Stimulated activated CD4-positive, alpha-beta T cell treated with anti-CD3 and anti-CD28 coated beads, Interleukin-4, amount 100 ng/mL, for 1 hour (primary cell): Measurements from ENCODE around the gene RRH.
"Not testable (repeated sequence)": the region's sequence is repeated elsewhere in the genome, so short reads cannot be mapped to it uniquely, and the experiment has no call there.

Experiments
- DNase-seq: peaks from one replicate; pipeline ENCODE4 v3.0.0-alpha.2; 2020

The RRH gene, protein sequence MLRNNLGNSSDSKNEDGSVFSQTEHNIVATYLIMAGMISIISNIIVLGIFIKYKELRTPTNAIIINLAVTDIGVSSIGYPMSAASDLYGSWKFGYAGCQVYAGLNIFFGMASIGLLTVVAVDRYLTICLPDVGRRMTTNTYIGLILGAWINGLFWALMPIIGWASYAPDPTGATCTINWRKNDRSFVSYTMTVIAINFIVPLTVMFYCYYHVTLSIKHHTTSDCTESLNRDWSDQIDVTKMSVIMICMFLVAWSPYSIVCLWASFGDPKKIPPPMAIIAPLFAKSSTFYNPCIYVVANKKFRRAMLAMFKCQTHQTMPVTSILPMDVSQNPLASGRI

DNA sequence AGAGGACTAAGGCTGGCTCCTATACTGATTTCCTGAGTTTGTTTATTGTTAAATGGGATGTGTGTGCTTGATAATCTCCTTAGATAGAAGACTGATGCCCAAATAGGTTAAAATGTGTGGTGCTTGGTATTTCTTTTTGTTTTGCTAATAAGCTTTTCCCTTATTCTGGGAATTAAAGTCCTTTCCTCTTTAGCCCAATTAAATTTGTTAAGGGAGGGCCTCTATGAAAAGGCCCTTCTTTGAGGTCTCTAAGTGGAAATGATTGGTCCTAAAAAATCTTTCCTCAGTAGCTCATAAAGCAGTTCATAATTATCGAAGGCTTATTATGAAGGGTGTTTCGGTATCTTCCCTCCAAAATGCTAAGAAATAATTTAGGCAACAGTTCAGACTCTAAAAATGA is at the start of gene RRH:
TSS of gene RRH (plus strand) at position 301 of the 400 bp plus-strand sequence. CDS start at position 357, 56 bp downstream.
- DNase-seq: no peak

DNA sequence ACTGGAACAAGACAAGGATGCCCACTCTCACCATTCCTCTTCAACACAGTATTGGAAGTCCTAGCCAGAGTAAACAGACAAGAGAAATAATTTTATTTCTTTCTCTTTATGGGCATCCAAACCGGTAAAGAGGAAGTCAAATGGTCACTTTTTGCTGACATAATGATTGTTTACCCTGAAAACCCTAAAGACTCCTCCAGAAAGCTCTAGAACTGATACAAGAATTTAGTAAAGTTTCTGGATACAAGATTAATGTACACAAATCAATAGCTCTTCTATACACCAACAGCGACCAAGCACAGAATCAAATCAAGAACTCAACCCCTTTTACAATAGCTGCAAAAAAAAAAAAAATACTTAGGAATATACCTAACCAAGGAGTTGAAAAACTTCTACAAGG is 45.7 kb upstream of the RRH start:
- DNase-seq: not testable (repeated sequence)

DNA sequence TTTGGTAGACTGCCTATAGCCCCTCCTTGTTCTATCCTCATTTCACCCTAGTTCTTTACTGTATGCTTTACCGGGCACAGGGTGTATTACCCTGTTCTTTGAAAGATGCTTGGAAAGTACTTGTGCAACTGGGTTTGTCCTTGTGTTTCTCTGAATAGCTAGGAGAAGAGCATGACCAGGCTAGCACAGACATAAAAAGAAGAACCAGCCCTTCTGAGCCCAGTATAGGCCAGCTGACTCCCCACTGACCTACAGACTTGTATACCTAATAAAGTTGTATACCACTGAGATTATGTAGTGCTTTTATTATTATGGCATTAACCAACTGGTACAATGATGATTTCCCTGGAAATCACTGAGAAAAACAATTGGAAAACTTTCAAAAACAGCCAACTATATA is 40.9 kb upstream of the RRH start:
- DNase-seq: no peak

DNA sequence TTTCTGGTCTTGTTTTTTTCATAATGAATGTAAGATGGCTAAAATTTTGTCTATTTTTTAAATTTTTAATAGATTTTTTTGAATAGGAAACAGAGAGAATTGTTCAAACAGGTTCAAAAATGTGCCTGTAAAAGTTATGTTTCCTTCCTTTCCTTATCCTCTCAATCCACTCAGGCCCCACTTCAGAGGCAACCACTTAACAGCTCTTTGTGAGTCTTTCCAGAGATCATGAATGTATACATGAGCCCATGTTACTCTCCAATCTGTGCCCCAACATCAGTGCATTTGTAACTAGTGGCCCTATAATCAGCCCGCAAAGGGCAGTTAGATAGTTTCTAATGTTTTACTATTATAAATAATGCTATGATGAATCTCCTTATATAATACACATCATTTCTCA is 40.0 kb upstream of the RRH start:
- DNase-seq: no peak

DNA sequence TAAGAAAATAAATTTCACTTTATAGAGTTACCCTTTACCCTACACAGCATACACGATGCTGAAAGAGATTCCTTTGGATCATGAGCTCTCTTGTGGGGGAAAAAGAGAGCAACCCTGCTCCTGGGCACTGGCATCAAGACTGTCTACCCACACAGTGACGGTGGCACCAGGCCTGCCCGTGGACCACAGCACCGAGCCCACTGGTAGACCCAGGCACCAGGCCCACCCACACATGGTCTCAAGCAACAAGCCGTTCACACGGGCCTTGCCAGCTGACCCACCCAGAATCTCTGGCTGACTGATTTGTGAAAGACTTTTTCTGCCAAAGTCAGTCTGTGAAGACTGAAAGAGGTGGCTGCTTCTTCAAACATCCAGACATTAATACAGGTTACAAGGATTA is 32.7 kb upstream of the RRH start:
- DNase-seq: no peak

DNA sequence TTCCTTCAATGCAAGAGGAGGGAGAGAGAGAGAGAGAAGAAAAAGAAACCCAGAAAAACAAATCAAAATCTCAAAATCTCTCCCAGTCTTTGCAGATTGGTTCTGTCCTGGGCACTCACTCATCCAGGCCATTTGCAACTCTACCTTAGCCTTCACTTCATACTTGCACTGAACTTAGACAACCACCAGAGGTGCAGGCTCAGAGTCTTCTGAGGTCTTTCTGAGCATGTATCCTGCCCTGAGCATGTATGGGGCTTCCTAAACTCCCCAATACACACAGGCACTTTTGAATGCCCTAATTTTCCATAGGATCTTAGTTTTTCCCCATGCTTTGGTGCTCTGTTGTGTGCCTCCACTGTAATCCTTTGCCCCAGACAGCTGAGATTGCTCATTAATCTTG is 28.9 kb upstream of the RRH start:
- DNase-seq: no peak

DNA sequence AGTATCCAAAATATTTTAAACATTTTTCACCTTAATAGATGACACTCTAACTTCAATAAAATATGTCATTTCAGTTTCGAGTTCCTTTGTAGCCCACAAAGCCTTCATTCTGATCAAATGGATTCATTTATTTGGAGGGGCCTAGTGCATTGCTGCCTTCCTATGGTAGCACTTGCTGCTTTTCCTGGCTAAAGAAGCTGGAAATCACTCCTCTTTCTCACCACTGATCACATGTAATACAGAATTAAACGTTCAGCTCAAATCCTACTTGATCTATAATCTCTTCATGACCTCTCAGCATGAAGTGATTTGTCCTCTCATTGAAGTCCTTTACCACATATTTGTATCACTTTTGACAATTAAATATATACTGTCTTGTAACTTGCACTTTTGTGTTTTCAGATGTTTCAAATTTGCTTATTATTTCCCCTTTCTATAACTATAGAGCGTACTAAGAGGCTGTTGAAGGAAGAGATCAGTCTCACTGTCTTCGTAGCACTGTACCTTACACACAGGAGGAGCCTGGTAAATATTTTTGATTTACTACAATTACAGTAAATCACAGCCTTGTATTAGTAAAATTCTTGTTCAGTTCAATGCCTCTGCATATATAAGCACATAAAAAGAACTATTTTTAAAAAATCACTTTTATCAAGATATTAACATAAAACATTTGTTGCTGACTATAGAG is 26.5 kb upstream of the RRH start:
- DNase-seq: no peak

DNA sequence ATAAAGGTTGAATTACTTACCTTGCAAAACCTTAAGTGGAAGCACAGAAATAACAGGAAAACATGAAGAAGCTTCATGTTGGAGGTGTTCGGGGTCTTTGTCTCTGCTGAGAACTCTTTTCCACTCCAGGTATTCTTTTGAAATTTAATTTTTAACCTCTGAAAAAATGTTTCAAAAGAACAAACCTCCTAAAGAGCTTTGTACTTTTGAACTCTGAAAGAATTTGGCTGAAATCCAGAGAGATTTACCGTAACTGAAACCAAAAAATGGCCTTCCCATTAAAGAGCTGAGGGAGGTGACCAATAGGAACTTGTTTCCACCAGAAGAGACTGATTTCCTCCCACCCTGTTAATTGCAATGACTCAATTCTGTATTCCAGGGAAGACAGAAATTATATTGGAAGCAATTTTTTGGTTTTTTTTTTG is 25.9 kb upstream of the RRH start, which contains the start of gene CFI:
TSS of gene CFI (minus strand) at position 105 of the 425 bp plus-strand sequence. CDS start at position 77, 28 bp downstream.
- DNase-seq: no peak

DNA sequence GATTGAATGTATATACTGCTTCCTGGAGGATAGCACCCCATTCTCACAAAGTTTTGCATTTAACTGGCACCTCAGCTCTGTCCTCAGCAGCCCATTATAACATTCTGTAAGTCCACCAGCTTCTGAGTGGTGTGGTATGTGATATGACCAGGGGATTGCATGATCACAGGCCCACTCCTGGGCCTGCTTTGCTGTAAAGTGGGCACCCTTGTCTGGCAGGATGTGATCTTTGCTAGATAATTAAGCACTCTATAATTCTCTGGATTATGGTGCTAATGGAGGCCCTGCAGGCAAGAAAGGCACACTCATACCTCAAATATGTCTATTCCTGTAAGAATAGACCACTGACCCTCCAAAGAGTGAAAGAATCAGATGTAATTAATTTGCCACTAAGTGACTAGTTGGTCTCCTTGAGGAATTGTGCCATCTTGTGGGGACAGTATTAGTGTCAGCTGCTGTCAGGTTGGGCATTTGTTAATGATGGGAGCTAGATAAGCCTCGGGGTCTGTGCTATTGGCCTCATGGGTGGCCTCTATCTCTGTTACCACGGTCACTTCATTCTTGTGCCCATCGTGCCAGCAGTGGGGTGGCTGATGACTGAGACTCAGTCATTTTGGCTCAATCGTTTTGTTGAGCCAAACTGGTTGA is 23.7 kb upstream of the RRH start:
- no peak for DNase-seq

DNA sequence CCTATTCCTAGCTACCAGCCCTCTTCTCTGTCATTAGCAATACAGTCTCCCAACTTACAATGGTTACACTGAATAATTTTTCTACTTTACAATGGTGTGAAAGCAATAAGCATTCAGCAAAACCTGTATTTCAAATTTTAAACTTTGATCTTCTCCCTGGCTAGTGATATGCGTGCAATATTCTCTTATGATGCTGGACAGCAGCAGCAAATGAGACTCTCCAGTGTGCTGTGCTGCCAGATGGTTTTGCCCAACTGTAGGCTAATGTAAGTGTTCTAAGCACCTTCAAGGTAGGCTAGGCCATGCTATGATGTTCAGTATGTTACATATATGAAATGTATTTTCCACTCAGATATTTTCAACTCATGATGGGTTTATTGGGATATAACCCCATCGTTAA is 18.1 kb upstream of the RRH start:
- no peak for DNase-seq

DNA sequence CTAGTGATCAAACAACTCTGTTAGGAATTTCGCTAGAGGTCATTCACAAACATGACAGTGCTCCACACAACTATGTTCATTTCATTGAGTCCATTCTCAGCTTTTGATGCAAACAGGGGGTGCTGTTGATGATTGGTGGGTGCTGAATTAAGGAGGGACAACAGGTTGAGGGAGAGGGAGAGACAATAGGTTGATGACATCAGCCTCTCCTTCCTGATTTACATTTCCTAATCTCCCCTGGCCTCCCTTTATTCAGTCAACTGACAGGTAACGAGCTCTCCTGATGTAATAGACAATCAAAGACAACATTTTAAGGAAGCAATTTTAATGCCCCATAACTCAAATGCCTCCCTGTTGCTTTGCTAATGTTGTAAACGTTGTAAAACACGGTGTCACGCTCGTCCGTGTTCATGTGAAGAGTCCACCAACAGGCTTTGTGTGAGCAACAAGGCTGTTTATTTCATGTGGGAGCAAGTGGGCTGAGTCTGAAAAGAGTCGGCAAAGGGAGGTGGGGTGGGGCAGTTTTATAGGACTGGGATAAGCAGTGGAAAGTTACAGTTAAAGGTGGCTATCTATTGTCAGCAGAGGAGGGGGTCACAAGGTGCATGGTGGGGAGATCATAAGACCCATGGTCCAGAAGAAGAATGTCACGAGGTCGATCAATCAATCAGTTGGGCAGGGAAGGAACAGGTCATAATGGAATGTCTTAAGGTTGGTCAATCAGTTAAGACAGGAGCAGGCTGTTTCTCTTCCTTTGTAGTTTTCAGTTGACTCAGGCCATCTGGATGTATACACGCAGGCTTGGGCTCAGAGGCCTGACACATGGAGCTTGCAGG is 17.0 kb upstream of the RRH start:
- no peak for DNase-seq

DNA sequence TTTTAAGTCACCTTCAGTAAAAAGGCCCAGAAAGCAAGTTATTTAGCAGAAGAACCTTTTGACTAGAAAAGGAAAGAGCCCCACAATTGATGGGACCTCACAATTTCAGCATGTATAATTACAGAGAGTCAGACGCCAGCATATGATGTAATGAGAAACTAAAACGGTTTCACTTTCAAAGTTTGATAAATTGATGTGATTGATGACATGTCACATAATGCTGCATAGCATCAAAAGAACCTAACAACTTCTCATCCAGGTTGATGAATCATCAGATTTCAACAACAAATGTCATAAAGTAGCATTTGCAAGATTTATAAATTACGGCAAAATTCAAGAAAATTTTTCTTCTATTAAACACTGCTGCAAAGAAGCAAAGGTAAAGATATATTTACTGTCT is 16.1 kb upstream of the RRH start:
- DNase-seq: no peak

DNA sequence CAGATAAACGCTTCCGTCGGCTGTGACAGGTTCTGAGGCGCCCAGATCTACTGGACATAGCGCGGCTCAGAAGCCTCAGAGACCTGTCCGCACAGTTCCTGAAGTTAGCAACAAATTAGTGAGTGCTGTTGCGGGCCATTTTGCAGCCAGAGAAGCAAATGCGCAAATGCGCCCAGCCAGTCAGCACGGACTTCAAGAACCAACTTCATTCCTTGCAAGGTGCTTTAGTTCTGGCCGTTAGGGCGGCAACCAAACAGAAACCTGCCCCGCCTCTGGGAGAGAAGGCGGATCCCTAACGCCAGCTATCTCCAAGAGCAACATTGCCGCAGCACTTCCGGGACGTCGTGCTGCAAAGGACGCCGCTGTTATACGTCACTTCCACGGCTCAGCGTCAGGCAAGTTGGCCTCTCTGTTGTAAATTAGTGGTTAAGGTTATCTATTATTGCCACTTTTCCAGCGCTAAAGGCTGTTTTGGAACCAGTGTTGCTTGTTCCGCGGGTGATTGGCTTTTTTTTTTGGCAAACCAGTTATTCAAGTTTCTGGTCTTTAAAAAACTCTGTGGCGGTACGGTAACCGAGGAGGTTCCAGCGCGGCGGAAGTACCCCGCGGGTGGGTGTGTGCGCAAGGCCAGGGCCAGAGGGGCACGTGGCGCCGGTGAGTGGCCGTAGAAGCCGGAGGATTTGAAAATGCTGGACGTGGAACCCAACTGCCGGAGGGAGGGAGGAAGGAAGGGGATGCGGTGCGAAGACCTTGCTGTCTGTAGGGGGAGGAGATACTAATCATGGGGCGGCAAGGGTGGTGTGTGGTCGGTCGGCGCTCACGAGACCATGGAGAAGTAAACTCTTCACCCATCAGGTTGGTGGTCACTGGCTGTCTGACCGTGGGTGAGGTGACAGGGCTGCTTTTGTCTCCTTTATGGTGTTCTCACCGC is 12.4 kb upstream of the RRH start, which contains the start of gene GAR1:
TSS of gene GAR1 (plus strand) at position 612 of the 931 bp plus-strand sequence. CDS start 403 bp downstream, outside the sequence.
- peak; percentile 83 for DNase-seq

DNA sequence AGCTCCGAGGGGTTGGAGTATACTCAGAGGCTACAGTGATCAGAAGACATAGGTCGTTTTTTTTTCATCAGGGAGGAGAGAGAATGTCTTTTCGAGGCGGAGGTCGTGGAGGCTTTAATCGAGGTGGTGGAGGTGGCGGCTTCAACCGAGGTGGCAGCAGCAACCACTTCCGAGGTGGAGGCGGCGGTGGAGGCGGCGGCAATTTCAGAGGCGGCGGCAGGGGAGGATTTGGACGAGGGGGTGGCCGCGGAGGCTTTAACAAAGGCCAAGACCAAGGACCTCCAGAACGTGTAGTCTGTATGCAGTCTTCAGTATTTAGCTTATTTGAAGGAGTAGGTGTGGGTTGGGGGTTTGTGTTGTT is 11.7 kb upstream of the RRH start:
- peak; percentile 52 for DNase-seq

DNA sequence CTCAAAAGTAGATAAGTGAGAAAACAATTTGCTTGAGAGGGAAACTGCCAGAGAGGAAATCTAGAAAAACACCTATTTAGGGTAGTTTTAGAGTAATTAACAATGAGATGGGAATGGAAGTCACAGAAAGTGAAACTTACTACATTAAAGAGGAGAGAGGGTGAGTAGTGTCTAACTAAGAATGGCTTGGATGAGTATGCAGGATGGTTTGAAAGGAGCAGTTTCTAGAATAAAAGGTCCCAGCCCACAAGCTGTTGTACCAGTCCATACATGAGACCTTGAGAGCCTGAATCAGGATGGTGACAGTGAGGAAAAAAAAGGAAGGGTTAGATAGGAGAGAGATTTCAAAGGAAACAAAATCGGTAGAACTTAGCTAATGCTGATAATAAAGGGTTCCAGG is 10.9 kb upstream of the RRH start:
- DNase-seq: no peak

DNA sequence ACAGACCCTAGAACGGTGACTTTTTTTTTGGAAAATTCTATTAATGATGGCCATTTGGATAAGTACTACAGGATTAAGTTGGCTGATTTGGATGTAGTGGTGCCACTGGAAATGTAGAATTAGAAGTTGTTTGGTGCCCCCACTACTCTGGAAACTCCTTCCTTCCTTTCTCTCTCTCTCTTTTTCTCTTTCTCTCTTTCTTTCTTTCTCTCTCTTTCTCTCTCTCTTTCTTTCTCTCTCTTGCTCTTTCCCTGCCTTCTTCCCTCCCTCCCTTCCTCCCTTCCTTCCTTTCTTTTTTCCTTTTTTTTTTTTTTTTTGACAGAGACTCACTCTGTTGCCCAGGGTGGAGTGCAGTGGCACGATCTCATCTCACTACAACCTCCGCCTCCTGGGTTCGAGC is 9.5 kb upstream of the RRH start:
- DNase-seq: no peak

DNA sequence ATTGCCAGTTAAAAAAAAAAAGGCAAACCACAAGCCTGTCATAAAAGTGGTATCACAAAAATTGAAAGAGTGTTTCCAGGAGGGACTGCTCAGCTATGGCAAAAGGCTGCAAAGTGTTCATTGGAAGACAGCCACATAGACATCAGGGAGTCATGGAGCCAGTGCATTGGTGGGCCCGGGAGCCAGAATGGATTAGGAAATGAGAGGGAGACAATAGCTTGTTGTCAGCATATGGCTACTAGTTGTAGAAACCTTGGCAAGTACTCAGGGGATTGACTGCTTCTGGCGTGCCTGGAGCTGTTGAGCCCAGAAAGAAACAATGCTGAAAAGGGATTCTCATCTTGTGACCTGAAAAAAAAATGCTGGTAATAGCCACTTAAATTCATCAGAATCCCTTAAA is 7.2 kb upstream of the RRH start:
- DNase-seq: no peak

DNA sequence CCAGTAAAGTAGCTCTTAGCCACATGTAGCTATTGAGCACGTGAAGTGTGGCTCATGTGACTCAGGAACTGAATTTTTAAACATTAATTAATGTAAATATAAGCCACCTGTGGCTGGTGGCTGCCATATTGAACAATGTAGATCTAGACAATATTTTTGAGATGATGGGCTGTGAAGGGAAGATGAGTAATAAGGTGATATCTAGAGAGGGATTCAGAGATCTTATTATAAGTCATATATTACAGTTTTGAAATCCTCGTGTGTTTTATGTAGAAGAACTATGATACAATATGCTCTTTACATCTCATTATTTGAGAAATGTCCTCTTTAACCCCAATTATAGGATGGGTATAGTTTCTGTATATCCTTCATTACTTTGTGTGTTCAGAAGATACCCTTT is 6.6 kb upstream of the RRH start:
- no peak for DNase-seq

DNA sequence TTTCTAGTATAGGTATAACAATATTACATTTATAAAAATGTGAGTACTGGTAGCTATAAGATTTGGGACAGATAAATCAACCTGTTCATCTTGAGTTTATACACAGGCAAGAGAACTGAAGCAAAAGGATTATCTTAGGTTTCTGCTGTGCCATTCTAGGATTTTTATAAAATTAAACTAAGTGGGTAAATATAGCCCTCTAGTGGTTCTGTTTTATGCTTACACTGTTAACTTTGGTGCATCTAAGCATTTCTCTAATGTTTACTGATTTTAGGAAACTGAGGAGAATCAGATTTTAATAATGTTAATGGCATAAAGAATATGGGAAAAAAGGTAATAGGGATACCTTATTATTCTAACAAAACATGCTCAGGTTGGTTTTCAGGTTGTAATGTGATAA is 1.1 kb upstream of the RRH start:
- no peak for DNase-seq

DNA sequence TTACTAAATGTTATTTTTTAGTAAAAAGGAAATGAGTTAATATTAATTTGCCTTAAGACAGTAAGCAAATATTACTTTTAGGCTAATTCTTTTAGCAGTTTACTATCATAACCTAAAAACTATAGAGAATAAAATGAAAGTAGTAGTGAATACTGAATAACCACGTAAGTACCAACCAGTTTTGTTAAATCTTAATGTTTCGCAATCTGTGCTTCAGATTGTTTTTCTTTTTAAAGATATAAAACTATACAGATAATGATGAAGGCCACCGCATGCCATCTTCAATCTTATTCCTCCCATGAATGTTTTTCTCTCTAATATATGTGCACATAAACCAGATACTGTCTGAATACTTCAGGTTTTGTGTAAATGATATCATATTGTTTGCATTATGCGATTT is 6.0 kb downstream of the RRH start:
- no peak for DNase-seq

DNA sequence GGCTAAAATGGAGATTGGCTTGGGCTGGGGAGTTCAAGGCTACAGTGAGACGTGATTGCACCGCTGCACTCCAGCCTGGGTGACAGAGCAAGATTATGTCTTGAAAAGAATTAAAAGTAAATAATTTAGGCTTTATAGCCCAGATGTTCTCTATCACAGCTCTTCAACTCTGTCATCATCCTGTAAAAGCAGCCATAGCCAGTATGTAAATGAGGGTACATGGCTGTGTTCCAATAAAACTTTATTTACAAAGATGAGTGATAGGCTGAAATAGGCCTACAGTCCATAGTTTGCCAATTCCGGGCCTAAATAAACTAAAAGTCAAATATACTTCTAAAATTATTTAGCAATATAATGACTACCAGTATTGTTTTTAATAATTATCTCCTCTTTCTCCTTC is 9.2 kb downstream of the RRH start:
- no peak for DNase-seq
